Adrenal gland (tissue), 5 donors: ENCODE data around the gene PPP1R37.

Source experiments
- CTCF ChIP-seq, 6 experiments: fragments of 450-650 bp in 4 of 6; fragments of 200-600 bp in 2 of 6; sonication (generic) in 1 of 6; IDR thresholded peaks; 1 replicate in 5 of 6; 2 replicates in 1 of 6; pipeline versions ENCODE4 v1.5.1 to v1.8.0; 2016 to 2021; ENCODE audit warnings: antibody characterized with exemption in 6 of 6, mild to moderate bottlenecking in 2 of 6, moderate library complexity in 1 of 6
- POLR2A ChIP-seq, 2 donors: fragments of 450-650 bp; IDR thresholded peaks; one replicate each; pipeline ENCODE4 v1.6.1; 2017; ENCODE audit warnings: antibody characterized with exemption in 2 of 2, mild to moderate bottlenecking in 2 of 2, moderate library complexity in 1 of 2
- donor health status: DM: no; HTN: no; CAD: no.

- TF ChIP-seq CTCF (IDR thresholded peaks at IDR 0.05), result no peak
- TF ChIP-seq POLR2A (IDR thresholded peaks at IDR 0.05), result no peak
Observed at GRCh38 chr19:45096700-45097099, 3.7 kb downstream of the PPP1R37 start.
